B cell (primary cell): ENCODE results near the gene LDLRAD3. TPM values are rescaled to one million over a fixed set of nuclear protein-coding genes. Genes with fewer than 3 reads are reported as not detected.

ENCODE experiments used
- ATAC-seq: fragments of 200-7000 bp; cut with Tn5 transposase; one replicate; pipeline ENCODE4 v1.10.0; 2021; ENCODE audit warnings: low read depth, mild to moderate bottlenecking, moderate number of reproducible peaks, moderate library complexity
- CTCF ChIA-PET: fragments of 350-600 bp; sonication (Branson Sonifier 250); formaldehyde crosslinking; loops from one replicate; lab custom pipeline; 2021; ENCODE audit warnings: antibody characterized with exemption, inconsistent platforms; lab: Charles Lee
- POLR2A ChIA-PET: fragments of 350-600 bp; sonication (Branson Sonifier 250); formaldehyde crosslinking; loops from one replicate; lab custom pipeline; 2021; ENCODE audit warnings: antibody characterized with exemption; lab: Charles Lee
- DNase-seq: peaks from one replicate; pipeline ENCODE4 v3.0.0; 2013
- H2AFZ ChIP-seq: 2 replicates; pipeline ENCODE4 v1.6.1; 2012; ENCODE audit warnings: mild to moderate bottlenecking, low read depth, low read length; ENCODE audit not compliant: insufficient read depth, poor library complexity, severe bottlenecking
- H3K27ac ChIP-seq, 2 donors: 1 replicate in 1 of 2; 2 replicates in 1 of 2; pipeline ENCODE4 v1.5.1; 2012 to 2013; ENCODE audit warnings: low read length in 2 of 2, mild to moderate bottlenecking in 2 of 2, moderate library complexity in 1 of 2
- H3K27me3 ChIP-seq, 4 experiments: fragments of 200-600 bp in 1 of 4; sonication (generic) in 1 of 4; replicated peaks in 1 of 4; 1 replicate in 2 of 4; 2 replicates in 2 of 4; pipeline versions ENCODE4 v1.6.1 to v1.7.0; 2013 to 2016; ENCODE audit warnings: low read length in 3 of 4, mild to moderate bottlenecking in 2 of 4, mixed read lengths in 1 of 4, moderate library complexity in 1 of 4; ENCODE audit not compliant: insufficient read depth in 4 of 4, control insufficient read depth in 3 of 4; ENCODE audit errors: control extremely low read depth in 1 of 4
- H3K36me3 ChIP-seq, 2 experiments: replicated peaks in 1 of 2; 1 replicate in 1 of 2; 2 replicates in 1 of 2; pipeline versions ENCODE4 v1.6.1 to v1.7.1; 2013; ENCODE audit warnings: low read length in 1 of 2; ENCODE audit not compliant: insufficient read depth in 2 of 2, control insufficient read depth in 1 of 2; ENCODE audit errors: control extremely low read depth in 1 of 2, extremely low read depth in 1 of 2
- H3K4me1 ChIP-seq, 2 donors: fragments of 200-600 bp in 1 of 2; sonication (generic) in 1 of 2; 1 replicate in 1 of 2; 2 replicates in 1 of 2; pipeline versions ENCODE4 v1.5.1 to v1.6.1; 2013 to 2017; ENCODE audit warnings: low read length in 2 of 2; ENCODE audit not compliant: control insufficient read depth in 2 of 2, insufficient read depth in 2 of 2
- H3K4me2 ChIP-seq: replicated peaks from 2 replicates; pipeline ENCODE3; 2012; ENCODE audit warnings: mild to moderate bottlenecking, low read depth, low read length; ENCODE audit not compliant: poor library complexity, severe bottlenecking
- H3K4me3 ChIP-seq, 5 experiments: fragments of 200-600 bp in 1 of 5; sonication (generic) in 1 of 5; 1 replicate in 3 of 5; 2 replicates in 2 of 5; pipeline versions ENCODE4 v1.5.1 to v1.7.0; 2011 to 2016; ENCODE audit warnings: low read length in 4 of 5, mild to moderate bottlenecking in 4 of 5, low read depth in 2 of 5, control low read depth in 1 of 5, moderate library complexity in 1 of 5; ENCODE audit not compliant: insufficient read depth in 1 of 5; ENCODE audit errors: control extremely low read depth in 1 of 5, extremely low read depth in 1 of 5
- H3K79me2 ChIP-seq: fragments of 200-600 bp; sonication (generic); one replicate; pipeline ENCODE4 v1.6.0; 2016; ENCODE audit warnings: low read length; ENCODE audit not compliant: control insufficient read depth, insufficient read depth
- H3K9ac ChIP-seq: fragments of 200-600 bp; sonication (generic); 2 replicates; pipeline ENCODE4 v1.6.1; 2017; ENCODE audit warnings: mild to moderate bottlenecking, low read length, moderate library complexity
- H3K9me3 ChIP-seq, 3 donors: one replicate each; pipeline versions ENCODE4 v1.6.1 to v1.7.1; 2013; ENCODE audit warnings: low read length in 2 of 3; ENCODE audit not compliant: control insufficient read depth in 2 of 3, insufficient read depth in 1 of 3; ENCODE audit errors: control extremely low read depth in 1 of 3
- H4K20me1 ChIP-seq: 2 replicates; pipeline ENCODE4 v1.6.0; 2012; ENCODE audit warnings: mild to moderate bottlenecking, low read length; ENCODE audit not compliant: insufficient read depth, control insufficient read depth, poor library complexity, severe bottlenecking
- H3K27ac Mint-ChIP-seq: one replicate; pipeline ENCODE4 v1.8.0; 2021; ENCODE audit warnings: mixed read lengths
- H3K27me3 Mint-ChIP-seq: one replicate; pipeline ENCODE4 v1.8.0; 2021; ENCODE audit warnings: mixed read lengths
- H3K4me1 Mint-ChIP-seq: one replicate; pipeline ENCODE4 v1.8.0; 2021; ENCODE audit warnings: mixed read lengths
- H3K4me3 Mint-ChIP-seq: one replicate; pipeline ENCODE4 v1.8.0; 2021; ENCODE audit warnings: mixed read lengths
- H3K9me3 Mint-ChIP-seq: one replicate; pipeline ENCODE4 v1.8.0; 2022; ENCODE audit warnings: mixed read lengths; ENCODE audit not compliant: insufficient read depth
- CTCF ChIP-seq: fragments of 200-600 bp; IDR thresholded peaks from one replicate; pipeline ENCODE4 v1.8.0; 2022; ENCODE audit warnings: antibody characterized with exemption, mild to moderate bottlenecking
- EZH2 ChIP-seq: IDR thresholded peaks from 2 replicates; pipeline ENCODE4 v1.6.1; 2012; ENCODE audit warnings: borderline replicate concordance, low read depth, mild to moderate bottlenecking, moderate library complexity, low read length; ENCODE audit not compliant: insufficient read depth, poor library complexity, severe bottlenecking
- WGBS: methylation state at CpG from one replicate; pipeline ENCODE4 v1.1.5; 2013; ENCODE audit warnings: missing lambda C conversion rate; ENCODE audit not compliant: insufficient coverage; 5-methylcytosine and 5-hydroxymethylcytosine counted together
- intact Hi-C: fragments of 100-400 bp; cut with micrococcal nuclease; formaldehyde crosslinking; loops from one replicate; pipeline ENCODE4 v1.10.0; 2022
- polyA plus RNA-seq: library from polyadenylated mRNA; depleted of rRNA; stranded (reverse); fragments of >200 nt; gene quantifications from 2 replicates; pipeline ENCODE4 v1.2.3, GENCODE V29; 2012
- total RNA-seq, 2 donors: library from RNA; stranded (reverse); fragments of 120-200 nt in 1 of 2; gene quantifications; 1 replicate in 1 of 2; 2 replicates in 1 of 2; pipeline versions ENCODE4 v1.2.3 to v1.2.4, GENCODE V29; 2013 to 2022

The LDLRAD3 gene
- total and polyA plus RNA-seq, 2 donors (not counting 1 experiment from before 2014, with no cell fraction given), result 0.01 TPM; not detected in 1

GRCh38 chr11:36241497-36241896 is 297.6 kb downstream of the LDLRAD3 start:
- CTCF ChIA-PET, result interaction anchor here (1.7 kb wide), 1 partner anchor 24 kb away, joined by 3 read pairs; no protein-coding TSS in a partner anchor
- Histone ChIP-seq H3K27ac (no peak overlapping the region), H3K9ac (no peak overlapping the region), H3K27me3 (no peaks in the 10 kb centered on the region), H3K9me3 (no peaks in the 10 kb centered on the region), H2AFZ (no peak overlapping the region), H3K4me3 (no peak overlapping the region), H3K36me3 (no peaks in the 10 kb centered on the region), H3K4me2 (no peak overlapping the region), H3K79me2 (no peaks in the 10 kb centered on the region), H4K20me1 (no peaks in the 10 kb centered on the region), H3K4me1 (no peaks in the 10 kb centered on the region)
- intact Hi-C loops, result no loop called here
- TF ChIP-seq EZH2 (no peak), CTCF (no peak)
- POLR2A ChIA-PET, result no interaction called here
- no peak for ATAC-seq
- Mint-ChIP-seq H3K9me3 (no peaks in the 10 kb centered on the region), H3K4me1 (no peaks in the 10 kb centered on the region), H3K27ac (no peak overlapping the region), H3K27me3 (peaks cover 44% of the 10 kb centered on the region), H3K4me3 (no peak overlapping the region)
- WGBS, result 100% methylated on average over 1 of the region's 1 CpG
- DNase-seq, result no peak

- Histone ChIP-seq H3K79me2 (no peaks in the 10 kb centered on the region), H2AFZ (no peak overlapping the region), H3K36me3 (no peaks in the 10 kb centered on the region), H3K9ac (no peak overlapping the region), H3K27ac (no peak overlapping the region), H3K4me1 (no peaks in the 10 kb centered on the region), H3K4me2 (no peak overlapping the region), H3K9me3 (no peaks in the 10 kb centered on the region), H4K20me1 (no peaks in the 10 kb centered on the region), H3K4me3 (no peak overlapping the region), H3K27me3 (peaks cover 0 to 7% (median 2%) of the 10 kb centered on the region in 4 experiments)
- WGBS, result 57% methylated on average over 1 of the region's 1 CpG
- Mint-ChIP-seq H3K4me3 (no peak overlapping the region), H3K27me3 (peaks cover 52% of the 10 kb centered on the region), H3K9me3 (no peaks in the 10 kb centered on the region), H3K27ac (no peak overlapping the region), H3K4me1 (no peaks in the 10 kb centered on the region)
- TF ChIP-seq EZH2 (no peak), CTCF (no peak)
- ATAC-seq, result no peak
- no peak for DNase-seq
- intact Hi-C loops, result no loop called here
- CTCF ChIA-PET, result no interaction called here
- POLR2A ChIA-PET, result no interaction called here
Measured at GRCh38 chr11:36243641-36244040, 299.8 kb downstream of the LDLRAD3 start.
